HG03066 (cell line): ENCODE results near the gene KLHL22.
"Not testable (repeated sequence)": the region's sequence is repeated elsewhere in the genome, so short reads cannot be mapped to it uniquely, and the experiment has no call there.

Experiments
- ATAC-seq: cut with Tn5 transposase; IDR thresholded peaks from one replicate; pipeline ENCODE4 v1.9.1; 2021; ENCODE audit warnings: low read depth; ENCODE audit not compliant: unreplicated experiment

Gene KLHL22

DNA sequence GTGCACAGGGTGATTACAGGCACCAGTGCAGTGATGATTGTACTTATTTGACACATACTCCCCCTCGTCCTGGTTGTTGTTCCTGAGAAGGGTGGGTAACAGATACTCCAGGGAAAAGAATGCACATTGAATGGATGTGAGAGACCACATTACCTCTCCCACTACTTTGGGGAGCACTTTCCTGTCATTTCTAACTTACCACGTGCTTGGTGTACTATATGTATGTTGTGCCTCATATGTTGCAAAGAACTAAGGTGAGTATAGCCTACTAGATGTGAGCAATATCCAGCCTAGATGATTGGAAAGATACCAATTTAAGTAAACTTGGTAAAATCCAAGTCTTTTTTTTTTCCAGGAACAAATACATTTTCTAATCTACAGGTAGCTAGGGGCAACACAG lies 43.7 kb downstream of the KLHL22 start:
- ATAC-seq = no peak

DNA sequence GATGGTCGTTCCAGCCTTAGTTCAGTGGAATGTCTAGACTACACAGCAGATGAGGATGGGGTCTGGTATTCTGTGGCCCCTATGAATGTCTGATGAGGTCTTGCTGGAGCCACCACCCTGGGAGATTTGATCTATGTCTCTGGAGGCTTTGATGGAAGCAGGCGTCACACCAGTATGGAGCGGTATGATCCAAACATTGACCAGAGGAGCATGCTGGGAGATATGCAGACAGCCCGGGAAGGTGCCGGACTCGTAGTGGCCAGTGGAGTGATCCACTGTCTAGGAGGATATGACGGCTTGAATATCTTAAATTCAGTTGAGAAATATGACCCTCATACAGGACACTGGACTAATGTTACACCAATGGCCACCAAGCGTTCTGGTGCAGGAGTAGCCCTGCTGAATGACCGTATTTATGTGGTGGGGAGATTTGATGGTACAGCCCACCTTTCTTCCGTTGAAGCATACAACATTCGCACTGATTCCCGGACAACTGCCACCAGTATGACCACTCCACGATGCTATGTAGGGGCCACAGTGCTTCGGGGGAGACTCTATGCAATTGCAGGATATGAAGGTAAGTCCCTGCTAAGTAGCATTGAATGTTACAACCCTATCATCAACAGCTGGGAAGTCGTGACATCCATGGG lies 44.3 kb downstream of the KLHL22 start:
- ATAC-seq = not testable (repeated sequence)

DNA sequence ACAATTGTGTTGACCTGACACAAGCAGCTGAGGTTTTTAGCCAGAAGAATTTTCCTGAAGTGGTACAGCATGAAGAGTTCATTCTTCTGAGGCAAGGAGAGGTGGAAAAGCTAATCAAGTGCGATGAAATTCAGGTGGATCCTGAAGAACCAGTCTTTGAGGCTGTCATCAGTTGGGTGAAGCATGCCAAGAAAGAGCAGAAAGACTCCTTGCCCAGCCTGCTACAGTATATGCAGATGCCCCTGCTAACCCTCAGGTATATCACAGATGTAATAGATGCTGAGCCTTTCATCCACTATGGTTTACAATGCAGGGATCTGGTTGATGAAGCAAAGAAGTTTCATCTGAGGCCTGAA lies 45.1 kb downstream of the KLHL22 start:
- ATAC-seq = no peak

DNA sequence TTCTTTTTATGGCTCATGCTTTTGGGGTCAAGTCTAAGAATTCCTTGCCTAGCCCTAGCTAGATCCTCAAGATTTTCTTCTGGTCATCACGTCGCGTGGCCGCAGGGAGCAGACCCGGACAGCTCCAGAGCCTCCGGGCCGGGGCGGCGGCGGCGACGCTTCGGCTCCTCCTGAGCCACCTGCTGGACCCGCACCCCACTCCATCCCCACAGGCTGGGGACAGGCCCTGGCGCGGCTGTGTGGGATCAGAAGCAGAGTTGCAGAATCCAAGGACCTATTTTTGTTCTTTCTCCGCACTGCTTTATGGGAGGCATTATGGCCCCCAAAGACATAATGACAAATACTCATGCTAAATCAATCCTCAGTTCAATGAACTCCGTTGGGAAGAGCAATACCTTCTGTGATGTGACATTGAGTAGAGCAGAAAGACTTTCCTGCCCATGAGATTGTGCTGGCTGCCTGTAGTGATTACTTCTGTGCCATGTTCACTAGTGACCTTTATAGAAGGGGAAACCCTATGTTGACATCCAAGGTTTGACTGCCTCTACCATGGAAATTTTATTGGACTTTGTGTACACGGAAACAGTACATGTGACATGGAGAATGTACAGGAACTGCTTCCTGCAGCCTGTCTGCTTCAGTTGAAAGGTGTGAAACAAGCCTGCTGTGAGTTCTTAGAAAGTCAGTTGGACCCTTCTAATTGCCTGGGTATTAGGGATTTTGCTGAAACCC lies 45.6 kb downstream of the KLHL22 start:
- no peak for ATAC-seq

DNA sequence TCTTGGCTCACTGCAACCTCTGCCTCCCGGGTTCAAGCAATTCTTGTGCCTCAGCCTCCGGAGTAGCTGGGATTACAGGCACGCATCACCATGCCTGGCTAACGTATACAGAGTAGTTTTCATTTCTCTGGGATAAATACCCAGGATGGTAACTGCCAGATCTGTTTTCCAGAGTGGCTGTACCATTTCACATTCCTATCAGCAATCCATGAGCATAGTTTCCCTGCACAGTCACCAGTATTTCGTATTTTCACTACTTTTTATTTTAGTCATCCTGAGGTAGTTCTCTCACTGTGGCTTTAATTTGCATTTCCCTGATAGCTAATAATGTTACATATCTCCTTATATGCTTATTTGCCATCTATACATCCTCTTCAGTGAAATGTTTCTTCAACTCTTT lies 47.0 kb downstream of the KLHL22 start:
- no peak for ATAC-seq

DNA sequence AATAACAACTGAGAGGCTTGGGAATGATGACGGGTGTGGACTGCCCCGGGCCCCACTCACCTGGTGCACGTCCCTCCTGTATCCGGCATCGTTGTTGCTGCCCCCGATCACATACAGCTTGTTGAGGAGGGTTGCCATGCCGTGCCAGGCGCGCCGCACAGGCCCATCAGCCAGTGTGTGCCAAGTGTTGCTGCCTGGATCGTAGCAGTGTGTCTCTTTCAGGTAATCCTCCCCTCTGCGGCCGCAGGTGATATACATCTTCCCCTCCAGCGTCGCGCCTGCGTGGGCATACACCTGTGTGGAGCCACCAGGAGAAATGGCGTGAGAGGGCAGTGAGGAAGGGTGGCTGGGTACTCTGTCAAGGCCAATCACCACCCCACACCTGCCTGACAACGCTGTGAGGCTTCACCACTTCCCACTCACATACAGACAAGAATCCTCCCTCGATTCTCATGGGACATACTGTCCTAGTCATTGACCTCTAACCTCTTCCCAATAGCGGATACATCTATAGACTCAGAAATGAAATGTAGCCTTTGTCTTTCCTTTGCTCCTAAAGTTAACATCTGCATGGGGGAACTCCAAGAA lies 49.1 kb downstream of the KLHL22 start:
- ATAC-seq = no peak

DNA sequence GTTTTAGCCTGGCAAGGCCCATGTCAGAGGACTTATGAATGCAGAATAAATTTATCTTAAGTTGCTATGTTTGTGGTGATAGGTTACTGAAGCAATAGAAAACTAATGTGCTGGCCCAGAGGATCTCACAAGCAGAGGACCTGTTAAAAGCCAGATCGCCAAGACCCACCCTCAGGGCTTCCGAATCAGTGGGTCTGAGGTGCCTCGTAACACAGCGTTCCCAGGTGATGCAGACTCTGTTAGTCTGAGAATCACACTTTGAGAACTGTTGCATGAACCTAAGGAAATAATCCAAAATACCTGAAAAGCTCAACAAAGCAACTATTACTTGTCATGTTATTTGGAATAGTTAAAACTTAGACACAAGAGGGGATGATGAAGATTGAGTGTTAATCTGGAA lies 51.3 kb downstream of the KLHL22 start:
- no peak for ATAC-seq

DNA sequence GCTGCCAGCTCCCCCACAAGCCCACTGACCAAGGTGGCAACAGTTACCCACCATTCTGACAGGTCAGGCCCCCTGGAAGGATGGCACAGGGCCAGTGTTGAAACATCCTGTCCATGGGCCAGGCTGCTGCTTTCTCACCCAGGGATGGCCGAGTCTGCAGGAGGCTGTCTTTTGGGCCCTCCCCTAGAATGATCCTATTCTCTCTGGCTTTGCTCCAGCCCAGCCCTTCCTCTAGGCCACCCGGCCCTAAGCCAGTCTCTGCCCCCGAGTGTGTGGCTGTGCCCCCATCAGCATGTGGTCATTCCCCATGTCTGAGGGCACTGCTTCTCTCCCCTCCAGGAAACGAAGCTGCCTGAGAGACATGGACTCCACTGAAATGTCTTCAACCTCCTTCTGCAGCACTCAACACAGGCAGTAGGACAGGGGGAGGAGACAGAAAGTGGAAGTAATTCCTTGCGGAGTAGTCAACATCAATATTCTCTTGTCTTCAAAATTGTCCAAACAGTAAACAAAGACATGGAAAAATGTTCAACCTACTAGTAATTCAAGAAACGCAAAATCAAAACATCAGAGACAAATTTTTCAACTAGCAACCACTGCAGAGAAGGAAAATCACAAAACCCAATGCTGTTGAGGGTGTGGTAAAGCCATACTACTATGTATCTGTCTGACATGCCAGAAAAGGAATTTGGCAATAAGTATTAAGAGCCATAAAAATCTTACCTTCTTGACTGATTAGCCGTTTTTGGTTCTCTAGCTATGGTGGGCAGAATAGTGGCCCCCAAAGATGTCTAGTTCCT lies 52.9 kb downstream of the KLHL22 start:
- no peak for ATAC-seq

DNA sequence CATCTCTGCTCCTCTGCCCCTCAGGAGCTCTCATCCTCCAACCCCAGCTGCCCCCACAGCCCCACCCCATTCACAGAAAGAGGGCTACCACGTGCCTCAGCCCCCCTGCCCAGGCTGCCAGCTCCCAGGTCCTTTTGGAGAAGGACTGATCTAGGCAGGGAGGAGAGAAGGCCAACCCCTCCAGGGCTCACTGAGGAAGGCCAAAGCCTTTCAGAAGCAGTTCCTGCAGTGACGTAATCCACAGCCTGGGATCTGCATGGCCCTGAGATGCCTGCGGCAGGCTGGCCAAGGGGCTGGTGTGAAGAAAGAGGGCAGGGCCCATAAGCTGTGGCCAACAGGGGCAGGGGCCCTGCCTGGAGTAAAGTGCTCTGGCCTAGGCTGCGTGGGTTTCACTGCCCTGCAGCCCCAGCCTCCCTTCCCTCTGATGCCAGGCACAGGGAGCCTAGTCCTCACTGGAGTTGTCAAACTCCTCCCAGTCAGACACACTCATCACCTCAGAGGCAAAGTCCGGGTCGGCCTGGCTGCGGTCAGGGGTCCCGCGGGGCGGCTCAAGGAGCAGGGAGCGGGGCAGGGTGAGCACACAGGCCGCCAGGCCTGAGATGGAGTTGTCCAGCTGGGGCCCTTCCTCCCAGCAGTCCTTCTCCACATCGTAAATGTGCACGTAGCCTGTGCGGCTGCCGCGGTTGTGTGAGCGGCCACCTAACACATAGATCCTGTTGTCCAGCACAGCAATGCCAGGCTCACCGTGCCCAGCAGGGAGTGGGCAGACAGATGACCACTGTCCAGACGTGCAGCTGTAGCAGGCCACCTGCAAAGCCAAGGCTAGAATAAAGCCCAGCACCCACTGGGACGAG lies 53.7 kb downstream of the KLHL22 start:
- no peak for ATAC-seq

DNA sequence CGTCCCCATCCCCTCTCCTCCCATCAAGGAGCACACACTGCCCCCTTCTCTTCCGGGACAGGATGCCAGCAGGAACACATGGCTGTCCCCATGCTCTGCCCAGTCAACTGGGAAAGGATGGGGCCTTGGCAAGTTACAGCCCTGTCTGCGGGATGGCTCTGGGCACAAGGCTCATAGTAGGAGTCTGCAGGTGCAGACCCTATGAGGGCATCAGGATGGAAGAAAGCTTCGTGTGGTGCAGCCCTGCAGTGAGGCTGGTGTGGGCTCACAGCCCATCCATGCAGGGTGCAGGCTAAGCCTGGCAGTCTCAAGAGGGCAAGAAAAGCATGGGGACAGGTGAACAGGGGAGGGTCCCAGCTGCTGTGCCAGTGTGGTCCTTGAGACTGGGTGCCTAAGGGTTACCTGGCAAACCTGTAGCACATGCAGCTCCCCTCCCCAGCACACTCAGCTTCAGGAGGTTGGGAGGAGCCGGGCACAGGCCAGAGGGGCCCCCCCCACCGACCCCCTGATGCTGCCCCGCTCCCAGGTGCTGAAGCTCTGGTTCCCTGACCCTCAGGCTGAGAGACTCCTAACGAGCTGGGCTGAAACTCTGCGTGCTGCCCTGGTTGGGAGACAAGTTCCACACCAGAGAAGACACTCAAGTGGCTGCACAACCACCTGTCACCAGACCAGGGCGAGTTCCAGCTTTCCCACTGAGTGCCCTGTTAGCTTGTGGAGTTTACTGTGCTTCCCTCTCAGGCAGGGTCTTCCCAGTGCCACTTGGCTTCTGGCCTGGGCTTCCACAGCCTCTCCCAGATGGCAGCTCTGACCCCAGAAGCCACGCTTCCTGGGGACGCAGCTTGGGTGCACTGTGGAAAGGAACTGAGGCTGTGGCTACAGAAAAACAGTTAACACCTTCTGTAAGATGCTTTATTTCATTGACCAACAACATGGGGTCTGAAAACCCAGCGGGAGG lies 54.7 kb downstream of the KLHL22 start:
- no peak for ATAC-seq

DNA sequence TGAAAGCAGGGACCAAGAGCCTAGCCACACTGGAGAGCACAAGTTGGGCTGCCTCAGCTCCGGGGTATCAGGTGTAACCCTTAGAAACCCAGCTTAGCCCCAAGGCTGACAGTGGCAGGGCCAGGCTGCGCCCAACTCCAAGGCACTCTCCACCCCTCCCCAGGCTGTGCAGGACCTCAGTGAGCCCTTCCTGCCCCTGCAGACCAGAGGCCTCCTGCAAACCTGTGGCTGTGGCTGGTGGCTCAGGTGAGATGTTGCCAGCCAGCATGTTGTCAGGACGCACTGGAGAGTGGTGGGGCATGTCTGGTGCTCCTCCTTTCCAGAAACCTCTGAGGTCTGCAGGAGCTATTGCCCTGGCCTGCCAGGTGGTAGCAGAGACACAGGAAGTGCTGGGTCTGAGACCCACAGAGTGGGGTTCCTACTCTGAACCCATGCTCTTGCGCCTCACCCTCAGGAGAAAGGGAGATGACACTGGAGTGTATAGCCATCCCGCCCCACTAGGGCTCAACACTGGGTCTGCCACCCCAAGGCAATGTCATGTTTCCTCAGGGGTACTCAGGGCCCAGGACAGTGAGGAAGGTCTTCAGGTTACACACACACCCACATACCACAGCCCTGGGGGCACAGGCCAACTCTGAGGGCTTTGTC lies 55.5 kb downstream of the KLHL22 start:
- ATAC-seq = no peak

DNA sequence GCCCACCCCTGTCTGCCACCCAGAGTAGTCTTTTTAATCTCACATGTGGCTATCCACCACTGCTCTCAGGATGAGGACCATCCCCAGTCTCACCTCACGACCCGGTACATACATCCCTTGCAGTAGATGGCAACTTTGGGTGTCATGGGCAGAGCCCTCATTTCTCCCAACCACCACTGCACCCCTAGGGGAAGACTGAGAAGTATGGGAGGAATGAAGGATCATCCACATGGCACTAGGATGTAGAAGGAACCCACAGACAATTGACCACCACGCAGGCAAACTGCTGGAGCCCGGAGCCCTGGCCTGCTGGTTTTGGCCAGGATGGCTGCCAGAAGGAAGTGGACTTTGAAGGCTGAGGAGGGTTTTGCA lies 56.1 kb downstream of the KLHL22 start:
- no peak for ATAC-seq

DNA sequence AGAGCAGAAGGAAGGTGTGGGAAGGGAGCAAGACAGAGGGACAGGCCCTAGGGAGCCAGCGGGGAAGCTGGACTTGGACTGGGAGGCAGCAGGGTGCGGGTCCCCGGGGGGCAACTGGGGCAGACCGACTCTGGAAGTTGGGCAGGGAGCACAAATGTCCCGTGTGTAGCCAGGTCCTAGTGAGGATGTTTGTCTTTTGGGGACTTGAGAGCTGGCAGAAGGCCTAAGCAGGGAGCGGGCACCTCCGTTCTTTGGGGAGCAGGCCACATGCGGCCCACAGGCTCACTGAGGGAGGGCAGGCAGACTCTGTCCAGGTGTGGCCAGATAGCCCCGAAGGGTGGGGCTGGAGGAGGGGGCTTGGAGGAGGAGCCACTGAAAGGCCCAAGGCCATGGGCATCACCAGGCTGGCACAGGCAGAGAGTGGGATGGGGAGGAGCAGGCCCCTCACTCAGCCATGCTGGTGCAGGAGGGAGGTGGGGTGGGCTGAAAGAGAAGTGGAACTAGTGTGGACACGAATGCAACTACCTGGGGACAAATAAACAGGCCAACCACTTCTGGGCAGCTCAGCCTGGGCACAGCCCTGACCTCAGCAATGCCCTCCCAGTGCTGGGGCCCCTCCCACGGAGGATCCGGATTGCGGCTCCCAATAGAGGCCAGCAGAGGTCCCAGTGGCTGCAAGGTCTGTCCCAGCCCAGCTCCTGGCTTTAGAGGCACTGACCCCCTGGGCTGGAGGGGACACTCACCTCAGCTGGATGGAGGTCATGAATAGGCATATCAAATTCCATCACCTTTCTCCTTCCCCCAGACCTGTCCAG lies 56.7 kb downstream of the KLHL22 start:
- ATAC-seq = no peak

DNA sequence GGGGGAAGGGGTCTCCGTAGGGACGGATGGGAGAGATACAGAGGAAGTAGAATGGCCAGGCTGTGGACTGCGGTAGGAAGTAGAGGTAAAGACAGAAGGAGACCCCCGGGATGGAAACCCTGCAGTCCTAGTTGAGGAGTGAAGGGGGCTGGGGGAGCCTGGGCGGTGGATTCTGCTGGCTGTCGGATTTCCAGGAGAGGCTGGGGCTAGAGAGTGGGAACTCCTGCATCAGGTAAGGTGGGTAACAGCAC lies 57.2 kb downstream of the KLHL22 start:
- ATAC-seq = no peak

DNA sequence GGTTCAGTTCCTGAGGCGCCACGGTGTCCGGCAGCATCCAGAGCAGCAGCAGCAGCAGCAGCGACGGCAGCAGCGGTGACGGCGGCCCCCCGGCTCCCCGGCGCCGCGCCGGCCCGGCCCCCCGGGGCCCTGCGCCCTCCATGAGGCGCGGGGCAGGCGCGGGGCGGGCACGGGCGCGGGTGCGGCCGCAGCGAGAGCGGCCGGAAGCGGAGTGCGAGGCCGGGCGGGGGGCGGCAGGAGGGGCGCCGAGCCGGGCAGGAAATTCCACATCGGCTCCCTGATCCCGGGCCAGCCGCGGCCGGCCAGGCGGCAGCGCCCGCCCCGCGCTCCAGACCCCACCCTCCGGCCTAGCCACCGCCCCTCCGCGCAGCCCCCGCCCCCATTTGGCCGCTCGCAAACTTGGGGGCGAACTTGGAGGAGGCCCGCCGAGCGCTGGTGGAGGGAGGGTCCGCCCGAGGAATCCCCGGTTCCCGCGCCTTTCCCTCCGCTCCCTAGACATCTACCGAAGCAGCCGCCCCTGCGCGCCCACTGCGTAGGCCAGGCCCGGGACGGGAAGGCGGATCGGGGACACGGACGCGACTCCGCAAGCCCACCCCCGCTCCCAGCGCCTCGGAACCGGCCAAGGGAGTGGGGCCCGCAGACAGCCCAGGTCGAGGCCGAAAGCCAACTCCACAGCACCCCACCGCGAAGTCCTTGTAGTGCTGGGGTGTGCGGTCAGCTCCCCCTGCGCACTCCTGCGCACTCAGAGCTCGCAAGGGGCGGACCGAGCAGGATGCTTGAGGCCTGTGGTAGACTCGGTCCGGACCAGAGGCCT lies 57.8 kb downstream of the KLHL22 start, which contains the start of gene SCARF2:
Gene SCARF2, minus strand, starts transcription at position 213 of the 814 bp plus-strand sequence. Its CDS starts 71 bp downstream, at position 142.
- no peak for ATAC-seq

DNA sequence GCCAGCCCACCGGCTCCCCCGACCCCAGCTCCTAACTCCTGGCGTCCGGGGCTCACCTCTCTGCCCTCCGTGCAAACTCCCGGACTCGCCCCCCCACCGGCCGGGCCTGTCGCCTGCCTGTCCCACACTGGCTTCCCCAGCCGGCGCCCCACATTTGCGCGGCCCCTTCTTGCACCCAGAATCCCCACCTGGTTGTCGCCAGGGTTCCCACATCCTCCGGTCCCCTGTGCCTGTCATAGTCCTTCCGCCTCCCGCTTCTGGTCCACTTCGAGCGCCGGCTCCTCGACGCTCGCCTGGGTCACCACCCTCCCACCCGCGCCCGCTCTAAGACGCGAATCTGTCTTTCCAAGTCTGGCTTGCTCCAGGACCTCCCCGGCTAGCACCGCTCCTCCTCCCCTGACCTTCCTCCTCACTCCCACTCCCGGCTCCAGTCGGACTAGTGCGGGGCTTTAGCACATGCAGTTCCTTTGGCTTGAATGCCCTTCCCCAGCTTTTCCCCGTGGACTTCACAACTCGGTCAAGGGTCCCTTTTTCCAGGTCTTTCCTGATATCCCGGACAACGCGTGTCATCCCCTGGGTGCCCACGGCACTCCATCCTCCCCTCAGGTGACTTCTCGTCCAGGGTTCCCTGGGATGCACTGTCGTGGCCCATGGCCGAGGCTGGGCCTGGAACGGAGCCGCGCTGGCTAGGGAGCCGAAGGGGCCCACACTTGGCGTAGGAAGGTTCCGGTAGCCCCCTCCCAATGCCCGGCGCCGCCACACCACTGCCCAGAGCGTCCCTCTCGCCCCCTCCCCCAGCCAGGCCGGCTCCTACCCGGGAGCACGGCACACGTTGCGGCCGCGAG lies 58.6 kb downstream of the KLHL22 start:
- ATAC-seq = no peak
